HG03378 (cell line): ENCODE measurements around the gene DIPK1C.

Source experiments
- ATAC-seq: cut with Tn5 transposase; IDR thresholded peaks from one replicate; pipeline ENCODE4 v1.9.1; 2021; ENCODE audit warnings: mild to moderate bottlenecking, moderate library complexity; ENCODE audit not compliant: unreplicated experiment

Gene DIPK1C

GRCh38 chr18:74422541-74422940 lies 34.6 kb downstream of the DIPK1C start:
- no peak for ATAC-seq

GRCh38 chr18:74420926-74421325 lies 36.2 kb downstream of the DIPK1C start:
- ATAC-seq, result no peak

DNA sequence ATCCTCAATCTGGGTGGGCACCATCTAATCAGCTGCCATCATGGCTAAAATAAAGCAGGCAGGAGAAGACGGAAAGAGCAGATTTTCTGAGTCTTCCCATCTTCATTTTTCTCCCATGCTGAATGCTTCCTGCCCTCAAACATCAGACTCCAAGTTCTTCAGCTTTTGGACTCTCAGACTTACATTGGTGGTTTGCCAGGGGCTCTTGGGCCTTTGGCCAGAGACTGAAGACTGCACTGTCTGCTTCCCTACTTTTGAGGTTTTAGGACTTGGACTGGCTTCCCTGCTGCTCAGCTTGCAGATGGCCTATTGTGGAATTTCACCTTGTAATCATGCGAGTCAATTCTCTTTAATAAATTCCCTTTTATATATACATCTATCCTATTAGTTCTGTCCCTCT lies 36.6 kb downstream of the DIPK1C start:
- no peak for ATAC-seq

- no peak for ATAC-seq
These were observed 37.3 kb downstream of the DIPK1C start for GRCh38 chr18:74419761-74420160.

- no peak for ATAC-seq
These were observed 39.1 kb downstream of the DIPK1C start for GRCh38 chr18:74418023-74418422.

DNA sequence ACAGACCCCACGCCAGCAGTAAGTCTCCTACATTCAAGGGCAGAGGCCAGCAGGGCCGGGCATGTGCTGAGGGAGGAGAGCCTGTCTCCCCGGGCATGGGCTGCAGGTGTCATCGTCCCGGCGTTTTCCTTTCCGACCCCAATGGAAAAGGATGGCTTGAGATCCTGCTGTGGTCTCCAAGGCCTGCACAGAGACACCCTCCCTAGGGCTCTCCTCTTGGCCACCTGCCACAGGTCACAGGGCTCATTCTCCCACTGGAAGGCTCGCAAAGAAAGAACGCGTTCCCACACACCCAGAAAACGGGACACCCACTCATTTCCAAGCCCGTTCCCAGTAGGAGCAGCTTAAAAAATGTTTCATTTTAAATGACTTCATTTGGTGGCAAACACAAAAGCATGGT lies 41.0 kb downstream of the DIPK1C start:
- ATAC-seq, result no peak

- ATAC-seq, result no peak
These were observed 42.1 kb downstream of the DIPK1C start for GRCh38 chr18:74414953-74415515.

GRCh38 chr18:74413836-74414235 lies 43.3 kb downstream of the DIPK1C start:
- no peak for ATAC-seq

- ATAC-seq, result no peak
These were observed 44.8 kb downstream of the DIPK1C start for GRCh38 chr18:74412116-74412880.

GRCh38 chr18:74411475-74411874 lies 45.6 kb downstream of the DIPK1C start:
- ATAC-seq, result no peak

- no peak for ATAC-seq
These were observed 46.6 kb downstream of the DIPK1C start for GRCh38 chr18:74410441-74410992.

- ATAC-seq, result peak; percentile 82
These were observed 49.2 kb downstream of the DIPK1C start for GRCh38 chr18:74407888-74408287.

GRCh38 chr18:74402806-74403433 lies 54.2 kb downstream of the DIPK1C start:
- no peak for ATAC-seq

DNA sequence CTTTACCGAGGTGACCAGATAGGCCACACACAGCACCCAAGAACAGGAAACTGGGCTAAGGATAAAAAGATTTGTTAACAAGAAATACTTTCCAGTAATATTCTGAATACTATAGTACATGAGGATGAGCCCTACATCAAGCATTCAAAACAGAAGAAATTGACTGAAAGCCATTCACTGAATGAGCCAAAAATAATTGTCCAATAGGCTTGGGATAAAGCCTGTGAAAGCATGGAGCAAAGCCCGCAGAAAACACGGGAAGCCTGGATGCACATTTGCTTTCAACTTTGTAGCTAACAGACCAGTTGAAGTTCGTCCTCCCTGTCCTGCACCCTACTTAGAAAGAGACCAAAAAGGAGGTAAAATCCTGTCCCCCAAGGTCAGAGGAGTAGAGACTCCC lies 56.3 kb downstream of the DIPK1C start:
- no peak for ATAC-seq

GRCh38 chr18:74399091-74399887 lies 57.8 kb downstream of the DIPK1C start:
- no peak for ATAC-seq

DNA sequence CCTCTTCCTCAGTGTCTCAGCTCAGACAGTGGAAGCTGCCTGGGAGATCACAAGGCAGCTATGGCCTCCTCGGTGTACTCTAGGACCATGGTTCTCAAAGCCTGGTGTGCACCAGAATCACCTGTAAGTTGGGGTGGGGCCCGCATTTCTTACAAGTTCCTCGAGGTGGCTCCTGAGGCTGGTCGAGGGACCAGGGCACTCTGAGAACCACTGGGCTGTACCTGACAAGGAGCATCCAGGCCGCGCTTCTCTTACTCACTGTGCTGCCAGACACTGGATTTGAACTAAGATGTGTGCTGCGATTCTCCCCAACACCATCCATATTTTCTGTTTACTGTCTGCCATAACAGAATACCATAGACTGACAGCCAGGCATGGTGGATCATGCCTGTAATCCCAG lies 59.5 kb downstream of the DIPK1C start:
- no peak for ATAC-seq

- ATAC-seq, result no peak
These were observed 60.6 kb downstream of the DIPK1C start for GRCh38 chr18:74396171-74397169.

GRCh38 chr18:74395648-74396154 lies 61.4 kb downstream of the DIPK1C start:
- no peak for ATAC-seq

DNA sequence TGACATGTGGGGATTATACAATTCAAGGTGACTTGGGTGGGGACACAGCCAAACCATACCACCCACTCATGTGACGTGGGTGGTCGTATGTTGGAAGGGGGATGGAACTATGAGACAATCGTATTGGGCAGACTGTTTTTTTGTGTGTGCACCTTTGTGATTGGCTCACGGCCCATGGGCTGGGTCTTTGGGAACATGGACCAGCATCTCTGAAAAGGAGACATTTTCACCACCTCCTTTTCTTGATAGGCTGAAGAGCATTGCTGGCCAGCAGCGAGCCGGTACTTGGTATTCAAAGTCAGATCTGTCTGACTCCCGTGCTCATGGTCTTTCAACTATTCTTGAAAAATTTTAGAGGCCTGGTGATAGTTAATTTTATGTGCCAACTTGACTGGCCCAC lies 62.1 kb downstream of the DIPK1C start:
- ATAC-seq, result no peak

DNA sequence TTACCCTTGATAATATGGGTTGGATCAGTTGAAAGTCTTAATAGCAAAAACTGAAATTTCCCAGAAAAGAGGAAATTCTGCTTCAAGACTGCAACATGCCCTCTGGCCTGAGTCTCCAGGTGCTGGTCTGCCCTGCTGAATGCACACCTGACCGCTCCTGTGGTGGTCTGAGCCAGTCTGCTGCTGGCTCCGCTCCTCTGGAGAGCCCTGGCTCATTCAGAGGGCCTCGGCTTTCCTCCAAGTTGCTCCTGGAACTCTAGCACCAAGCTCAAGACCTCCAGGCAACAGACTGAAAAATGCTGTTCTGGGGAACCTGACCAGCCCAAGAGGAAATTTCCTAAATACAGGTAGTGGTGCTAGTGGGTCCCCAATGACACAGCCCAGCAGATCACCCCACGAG lies 64.8 kb downstream of the DIPK1C start:
- no peak for ATAC-seq
